WTC11 (cell line): Measurements from ENCODE around the gene IQGAP3.

Experiments
- ATF2 ChIP-seq: sonication (generic); formaldehyde crosslinking; IDR thresholded peaks from 2 replicates; pipeline ENCODE4 v1.8.1; 2022; ENCODE audit warnings: low read depth, missing genetic modification reagents, borderline replicate concordance
- HMGXB4 ChIP-seq: sonication (generic); formaldehyde crosslinking; IDR thresholded peaks from 2 replicates; pipeline ENCODE4 v1.8.1; 2023; ENCODE audit warnings: mild to moderate bottlenecking, moderate library complexity, missing genetic modification reagents
- IRF2 ChIP-seq: sonication (generic); formaldehyde crosslinking; IDR thresholded peaks from 2 replicates; pipeline ENCODE4 v1.8.0; 2022; ENCODE audit warnings: low read depth, missing genetic modification reagents, borderline replicate concordance
- MLX ChIP-seq: sonication (generic); formaldehyde crosslinking; IDR thresholded peaks from 2 replicates; pipeline ENCODE4 v1.8.1; 2023; ENCODE audit warnings: mild to moderate bottlenecking, missing genetic modification reagents, moderate library complexity
- RELA ChIP-seq: sonication (generic); formaldehyde crosslinking; IDR thresholded peaks from 2 replicates; pipeline ENCODE4 v1.8.1; 2022; ENCODE audit warnings: missing genetic modification reagents, mild to moderate bottlenecking, borderline replicate concordance
- SMAD3 ChIP-seq: sonication (generic); formaldehyde crosslinking; IDR thresholded peaks from 2 replicates; pipeline ENCODE4 v1.8.0; 2022; ENCODE audit warnings: missing genetic modification reagents, mild to moderate bottlenecking, borderline replicate concordance
- TEAD4 ChIP-seq: sonication (generic); formaldehyde crosslinking; IDR thresholded peaks from 2 replicates; pipeline ENCODE4 v1.8.0; 2022; ENCODE audit warnings: mild to moderate bottlenecking, missing genetic modification reagents
- USF2 ChIP-seq: sonication (generic); formaldehyde crosslinking; IDR thresholded peaks from 2 replicates; pipeline ENCODE4 v1.8.1; 2023; ENCODE audit warnings: mild to moderate bottlenecking, missing genetic modification reagents, moderate library complexity
- ZNF138 ChIP-seq: sonication (generic); formaldehyde crosslinking; conservative IDR thresholded peaks from 2 replicates; pipeline ENCODE4 v1.8.1; 2022; ENCODE audit warnings: mild to moderate bottlenecking, moderate library complexity, missing genetic modification reagents
- TF ChIP-seq, protein P1 (sequence below): fragments of 200-600 bp; IDR thresholded peaks from 2 replicates; pipeline ENCODE4 v1.8.0; 2022; ENCODE audit warnings: antibody characterized with exemption
- TF ChIP-seq, protein P2 (sequence below): sonication (generic); formaldehyde crosslinking; IDR thresholded peaks from 2 replicates; pipeline ENCODE4 v1.8.1; 2022; ENCODE audit warnings: low read depth, mild to moderate bottlenecking, moderate library complexity, missing genetic modification reagents, borderline replicate concordance
- TF ChIP-seq, protein P3 (sequence below): sonication (generic); formaldehyde crosslinking; IDR thresholded peaks from 2 replicates; pipeline ENCODE4 v1.8.1; 2022; ENCODE audit warnings: mild to moderate bottlenecking, moderate library complexity, missing genetic modification reagents

GRCh38 chr1:156549390-156549789 lies 23.0 kb downstream of the IQGAP3 start:
- TF ChIP-seq, protein P1, sequence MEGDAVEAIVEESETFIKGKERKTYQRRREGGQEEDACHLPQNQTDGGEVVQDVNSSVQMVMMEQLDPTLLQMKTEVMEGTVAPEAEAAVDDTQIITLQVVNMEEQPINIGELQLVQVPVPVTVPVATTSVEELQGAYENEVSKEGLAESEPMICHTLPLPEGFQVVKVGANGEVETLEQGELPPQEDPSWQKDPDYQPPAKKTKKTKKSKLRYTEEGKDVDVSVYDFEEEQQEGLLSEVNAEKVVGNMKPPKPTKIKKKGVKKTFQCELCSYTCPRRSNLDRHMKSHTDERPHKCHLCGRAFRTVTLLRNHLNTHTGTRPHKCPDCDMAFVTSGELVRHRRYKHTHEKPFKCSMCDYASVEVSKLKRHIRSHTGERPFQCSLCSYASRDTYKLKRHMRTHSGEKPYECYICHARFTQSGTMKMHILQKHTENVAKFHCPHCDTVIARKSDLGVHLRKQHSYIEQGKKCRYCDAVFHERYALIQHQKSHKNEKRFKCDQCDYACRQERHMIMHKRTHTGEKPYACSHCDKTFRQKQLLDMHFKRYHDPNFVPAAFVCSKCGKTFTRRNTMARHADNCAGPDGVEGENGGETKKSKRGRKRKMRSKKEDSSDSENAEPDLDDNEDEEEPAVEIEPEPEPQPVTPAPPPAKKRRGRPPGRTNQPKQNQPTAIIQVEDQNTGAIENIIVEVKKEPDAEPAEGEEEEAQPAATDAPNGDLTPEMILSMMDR = no peak
- TF ChIP-seq, protein P2, sequence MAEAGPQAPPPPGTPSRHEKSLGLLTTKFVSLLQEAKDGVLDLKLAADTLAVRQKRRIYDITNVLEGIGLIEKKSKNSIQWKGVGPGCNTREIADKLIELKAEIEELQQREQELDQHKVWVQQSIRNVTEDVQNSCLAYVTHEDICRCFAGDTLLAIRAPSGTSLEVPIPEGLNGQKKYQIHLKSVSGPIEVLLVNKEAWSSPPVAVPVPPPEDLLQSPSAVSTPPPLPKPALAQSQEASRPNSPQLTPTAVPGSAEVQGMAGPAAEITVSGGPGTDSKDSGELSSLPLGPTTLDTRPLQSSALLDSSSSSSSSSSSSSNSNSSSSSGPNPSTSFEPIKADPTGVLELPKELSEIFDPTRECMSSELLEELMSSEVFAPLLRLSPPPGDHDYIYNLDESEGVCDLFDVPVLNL = no peak
- no peak for TF ChIP-seq TEAD4 (CRISPR knock-in tag)
- no peak for TF ChIP-seq ATF2
- no peak for TF ChIP-seq MLX
- TF ChIP-seq, protein P3, sequence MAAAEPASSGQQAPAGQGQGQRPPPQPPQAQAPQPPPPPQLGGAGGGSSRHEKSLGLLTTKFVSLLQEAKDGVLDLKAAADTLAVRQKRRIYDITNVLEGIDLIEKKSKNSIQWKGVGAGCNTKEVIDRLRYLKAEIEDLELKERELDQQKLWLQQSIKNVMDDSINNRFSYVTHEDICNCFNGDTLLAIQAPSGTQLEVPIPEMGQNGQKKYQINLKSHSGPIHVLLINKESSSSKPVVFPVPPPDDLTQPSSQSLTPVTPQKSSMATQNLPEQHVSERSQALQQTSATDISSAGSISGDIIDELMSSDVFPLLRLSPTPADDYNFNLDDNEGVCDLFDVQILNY (CRISPR knock-in tag) = no peak
- TF ChIP-seq RELA (CRISPR knock-in tag) = no peak
- TF ChIP-seq IRF2 (CRISPR knock-in tag) = no peak
- no peak for TF ChIP-seq ZNF138
- no peak for TF ChIP-seq SMAD3 (CRISPR knock-in tag)
- no peak for TF ChIP-seq USF2 (CRISPR knock-in tag)
- no peak for TF ChIP-seq HMGXB4
